GM12875 (cell line): Measurements from ENCODE around the gene GRID2.

ENCODE experiments used
- H3K4me3 ChIP-seq: one replicate; pipeline ENCODE4 v1.5.1; 2011; ENCODE audit warnings: low read depth, low read length, control low read depth
- CTCF ChIP-seq: IDR thresholded peaks from 2 replicates; pipeline ENCODE4 v1.5.1; 2011; ENCODE audit warnings: low read depth, mild to moderate bottlenecking, control low read depth, inconsistent platforms, low read length, moderate library complexity, borderline replicate concordance; ENCODE audit not compliant: insufficient read depth

The GRID2 gene

GRCh38 chr4:92497141-92497540 is 193.4 kb downstream of the GRID2 start:
- no peak overlapping the region for H3K4me3 ChIP-seq
- no peak for TF ChIP-seq CTCF

GRCh38 chr4:92501456-92501855 is 197.7 kb downstream of the GRID2 start:
- no peak for TF ChIP-seq CTCF
- H3K4me3 ChIP-seq = no peak overlapping the region

DNA sequence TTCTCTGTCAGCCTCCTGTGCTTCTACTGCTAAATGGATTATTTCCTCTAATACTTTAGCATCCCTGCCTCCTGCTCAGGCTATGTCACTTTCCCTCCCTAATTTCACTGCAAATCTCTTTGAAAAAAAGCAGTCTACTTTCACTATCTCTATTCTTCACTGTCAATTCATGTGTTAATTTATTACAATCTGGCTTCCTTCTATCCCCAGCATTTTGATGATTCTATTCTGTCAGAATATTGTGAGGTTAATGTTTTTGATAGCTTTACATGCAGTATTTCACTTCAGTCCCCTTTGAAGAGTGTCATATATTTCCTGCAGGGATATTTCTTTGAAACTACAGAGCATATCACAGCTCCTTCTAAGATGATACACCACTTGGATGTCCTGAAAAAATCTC is 203.2 kb downstream of the GRID2 start:
- TF ChIP-seq CTCF = no peak
- H3K4me3 ChIP-seq = no peak overlapping the region

DNA sequence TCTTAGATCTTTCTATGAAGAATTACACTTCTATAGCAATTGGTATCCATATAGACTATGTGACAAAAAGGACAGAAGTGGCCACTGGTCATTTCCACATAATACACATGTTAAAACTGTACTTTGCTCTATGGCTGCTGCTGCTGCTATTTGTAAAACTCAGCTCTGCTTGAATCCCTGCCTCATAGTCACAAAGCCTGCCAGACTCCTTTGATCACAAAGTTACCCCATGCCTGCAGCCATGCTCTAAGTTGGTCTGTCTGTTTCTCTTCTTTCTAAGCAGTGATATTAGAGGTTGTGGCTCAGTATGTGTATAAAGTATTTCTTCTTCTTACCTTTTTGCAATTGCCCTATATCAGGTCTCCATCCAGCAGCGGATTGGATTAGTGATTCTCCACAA is 210.9 kb downstream of the GRID2 start:
- no peak for TF ChIP-seq CTCF

GRCh38 chr4:92516450-92516849 is 212.7 kb downstream of the GRID2 start:
- H3K4me3 ChIP-seq = no peak overlapping the region
- TF ChIP-seq CTCF = no peak

More for the DNA sequence above, 210.9 kb downstream of the GRID2 start:
- H3K4me3 ChIP-seq = no peak overlapping the region

DNA sequence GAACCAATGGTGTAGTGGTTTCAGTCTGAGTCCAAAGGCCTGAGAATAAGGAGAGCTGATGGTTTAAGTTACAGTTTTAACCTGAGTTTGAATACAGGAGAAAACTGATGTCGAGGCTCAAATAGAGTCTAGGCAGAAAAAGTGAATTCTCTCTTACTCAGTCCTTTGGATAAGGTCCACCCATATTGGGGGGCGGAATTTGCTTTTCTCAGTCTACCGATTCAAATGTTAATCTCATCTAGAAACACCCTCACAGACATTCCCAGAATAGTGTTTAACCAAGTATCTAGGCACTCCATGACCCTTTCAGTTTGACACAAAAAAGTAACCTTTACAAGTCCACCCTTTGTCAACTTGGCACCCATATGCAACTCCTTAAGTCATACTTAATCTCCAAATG is 216.0 kb downstream of the GRID2 start:
- H3K4me3 ChIP-seq = no peak overlapping the region
- TF ChIP-seq CTCF = no peak

DNA sequence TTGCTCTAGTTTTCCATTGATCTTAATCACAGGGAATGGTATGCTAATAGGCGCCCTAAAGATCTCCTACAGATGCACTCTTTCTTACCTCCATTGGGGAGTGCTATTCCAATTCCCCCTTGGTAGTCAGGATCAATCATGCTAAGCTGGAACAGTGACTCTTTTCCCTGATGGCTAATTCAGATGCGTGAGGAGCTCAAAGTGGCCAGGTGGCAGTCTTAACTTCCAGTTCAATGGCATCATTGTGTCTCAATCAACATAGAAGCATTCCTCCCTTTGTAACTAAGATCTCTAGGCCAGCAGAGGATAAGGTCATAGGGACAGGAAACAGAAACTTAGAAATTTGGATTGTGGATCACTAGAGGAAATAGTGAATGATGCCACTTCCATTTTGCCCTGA is 216.8 kb downstream of the GRID2 start:
- no peak overlapping the region for H3K4me3 ChIP-seq
- TF ChIP-seq CTCF = no peak
